ENCODE data around the gene TMEM91.

TMEM91 gene

GRCh38 chr19:41334793-41335192 lies 41.5 kb upstream of the TMEM91 start:
- H3K4me2 ChIP-seq (ENCODE audit: low read depth, low read length, poor library complexity, severe bottlenecking), result no peak overlapping the region
- TF ChIP-seq, protein P1, sequence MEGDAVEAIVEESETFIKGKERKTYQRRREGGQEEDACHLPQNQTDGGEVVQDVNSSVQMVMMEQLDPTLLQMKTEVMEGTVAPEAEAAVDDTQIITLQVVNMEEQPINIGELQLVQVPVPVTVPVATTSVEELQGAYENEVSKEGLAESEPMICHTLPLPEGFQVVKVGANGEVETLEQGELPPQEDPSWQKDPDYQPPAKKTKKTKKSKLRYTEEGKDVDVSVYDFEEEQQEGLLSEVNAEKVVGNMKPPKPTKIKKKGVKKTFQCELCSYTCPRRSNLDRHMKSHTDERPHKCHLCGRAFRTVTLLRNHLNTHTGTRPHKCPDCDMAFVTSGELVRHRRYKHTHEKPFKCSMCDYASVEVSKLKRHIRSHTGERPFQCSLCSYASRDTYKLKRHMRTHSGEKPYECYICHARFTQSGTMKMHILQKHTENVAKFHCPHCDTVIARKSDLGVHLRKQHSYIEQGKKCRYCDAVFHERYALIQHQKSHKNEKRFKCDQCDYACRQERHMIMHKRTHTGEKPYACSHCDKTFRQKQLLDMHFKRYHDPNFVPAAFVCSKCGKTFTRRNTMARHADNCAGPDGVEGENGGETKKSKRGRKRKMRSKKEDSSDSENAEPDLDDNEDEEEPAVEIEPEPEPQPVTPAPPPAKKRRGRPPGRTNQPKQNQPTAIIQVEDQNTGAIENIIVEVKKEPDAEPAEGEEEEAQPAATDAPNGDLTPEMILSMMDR (IDR thresholded peaks at IDR 0.05; ENCODE audit: insufficient read depth, low read length, poor library complexity, severe bottlenecking), result no peak
- no peak for TF ChIP-seq EZH2phosphoT487 (conservative IDR thresholded peaks at IDR 0.05; ENCODE audit: low read length)
- no peak overlapping the region for H3K27ac ChIP-seq (ENCODE audit: low read depth, low read length)
- no peaks in the 10 kb centered on the region for H3F3A ChIP-seq (ENCODE audit: insufficient read depth)
- peaks cover 4% of the 10 kb centered on the region; the same call in 1 of the 2 replicates for H3K36me3 ChIP-seq (ENCODE audit: low read length)
- H4K20me1 ChIP-seq (ENCODE audit: low read depth, low read length), result no peaks in the 10 kb centered on the region
- no peaks in the 10 kb centered on the region for H3K27me3 ChIP-seq (ENCODE audit: low read length)
- no peaks in the 10 kb centered on the region for H3K9me3 ChIP-seq (ENCODE audit: insufficient read depth, low read length)
- no peak overlapping the region for H3K9ac ChIP-seq (ENCODE audit: low read length)
- peaks cover 4% of the 10 kb centered on the region for H3K79me2 ChIP-seq (ENCODE audit: insufficient read depth, low read length)
- no peak overlapping the region for H2AFZ ChIP-seq (ENCODE audit: low read depth, low read length, severe bottlenecking)
- H3K4me3 ChIP-seq (ENCODE audit: insufficient read depth, low read length, poor library complexity, severe bottlenecking), result no peak overlapping the region
- no peaks in the 10 kb centered on the region for H3K9me2 ChIP-seq (replicated peaks; ENCODE audit: insufficient read depth, low read length)

GRCh38 chr19:41335467-41335866 lies 40.9 kb upstream of the TMEM91 start:
- H3K9ac ChIP-seq (ENCODE audit: low read length), result no peak overlapping the region
- H3K9me3 ChIP-seq (ENCODE audit: insufficient read depth, low read length), result no peaks in the 10 kb centered on the region
- peaks cover 4% of the 10 kb centered on the region for H3K79me2 ChIP-seq (ENCODE audit: insufficient read depth, low read length)
- H3K9me2 ChIP-seq (replicated peaks; ENCODE audit: insufficient read depth, low read length), result no peaks in the 10 kb centered on the region
- peaks cover 5% of the 10 kb centered on the region; the same call in 1 of the 2 replicates for H3K36me3 ChIP-seq (ENCODE audit: low read length)
- H3K27me3 ChIP-seq (ENCODE audit: low read length), result no peaks in the 10 kb centered on the region
- no peaks in the 10 kb centered on the region for H4K20me1 ChIP-seq (ENCODE audit: low read depth, low read length)
- H3K27ac ChIP-seq (ENCODE audit: low read depth, low read length), result no peak overlapping the region
- no peak overlapping the region for H2AFZ ChIP-seq (ENCODE audit: low read depth, low read length, severe bottlenecking)
- no peaks in the 10 kb centered on the region for H3F3A ChIP-seq (ENCODE audit: insufficient read depth)
- TF ChIP-seq, protein P1 (IDR thresholded peaks at IDR 0.05; ENCODE audit: insufficient read depth, low read length, poor library complexity, severe bottlenecking), result no peak
- TF ChIP-seq EZH2phosphoT487 (conservative IDR thresholded peaks at IDR 0.05; ENCODE audit: low read length), result no peak
- H3K4me3 ChIP-seq (ENCODE audit: insufficient read depth, low read length, poor library complexity, severe bottlenecking), result no peak overlapping the region
- H3K4me2 ChIP-seq (ENCODE audit: low read depth, low read length, poor library complexity, severe bottlenecking), result no peak overlapping the region

- no peak overlapping the region for H3K27ac ChIP-seq (ENCODE audit: low read depth, low read length)
- H3K9ac ChIP-seq (ENCODE audit: low read length), result no peak overlapping the region
- no peak overlapping the region for H3K4me2 ChIP-seq (ENCODE audit: low read depth, low read length, poor library complexity, severe bottlenecking)
- no peaks in the 10 kb centered on the region for H3K9me3 ChIP-seq (ENCODE audit: insufficient read depth, low read length)
- TF ChIP-seq, protein P1 (IDR thresholded peaks at IDR 0.05; ENCODE audit: insufficient read depth, low read length, poor library complexity, severe bottlenecking), result no peak
- TF ChIP-seq EZH2phosphoT487 (conservative IDR thresholded peaks at IDR 0.05; ENCODE audit: low read length), result no peak
- H3K4me3 ChIP-seq (ENCODE audit: insufficient read depth, low read length, poor library complexity, severe bottlenecking), result no peak overlapping the region
- H2AFZ ChIP-seq (ENCODE audit: low read depth, low read length, severe bottlenecking), result no peak overlapping the region
- H3F3A ChIP-seq (ENCODE audit: insufficient read depth), result no peaks in the 10 kb centered on the region
- no peaks in the 10 kb centered on the region for H4K20me1 ChIP-seq (ENCODE audit: low read depth, low read length)
- H3K79me2 ChIP-seq (ENCODE audit: insufficient read depth, low read length), result peaks cover 4% of the 10 kb centered on the region
- H3K36me3 ChIP-seq (ENCODE audit: low read length), result peaks cover 4% of the 10 kb centered on the region; the same call in 1 of the 2 replicates
- no peaks in the 10 kb centered on the region for H3K9me2 ChIP-seq (replicated peaks; ENCODE audit: insufficient read depth, low read length)
- H3K27me3 ChIP-seq (ENCODE audit: low read length), result no peaks in the 10 kb centered on the region
Observed at GRCh38 chr19:41339936-41340335, 36.4 kb upstream of the TMEM91 start.

Data from SU-DHL-6 (cell line).